Trophoblast cell (in vitro differentiated cells and primary cell): ENCODE data around the gene RAD51B.
A peak's percentile ranks its signal among the peaks of the same experiment; 100 is the strongest.

ENCODE experiments used
- DNase-seq, 2 donors: peaks; one replicate each; pipeline ENCODE4 v3.0.0-alpha.2; 2016
- H2AFZ ChIP-seq: 2 replicates; pipeline ENCODE4 v1.6.1; 2013; ENCODE audit warnings: low read length, moderate library complexity, mild to moderate bottlenecking; ENCODE audit not compliant: insufficient read depth, poor library complexity
- H2AK5ac ChIP-seq: 2 replicates; pipeline ENCODE4 v1.6.1; 2013; ENCODE audit warnings: mild to moderate bottlenecking, low read length
- H2BK120ac ChIP-seq: 2 replicates; pipeline ENCODE4 v1.6.1; 2013; ENCODE audit warnings: low read length, mild to moderate bottlenecking, moderate library complexity; ENCODE audit not compliant: insufficient read depth, poor library complexity
- H2BK12ac ChIP-seq: 2 replicates; pipeline ENCODE4 v1.6.1; 2013; ENCODE audit warnings: mild to moderate bottlenecking, low read length, moderate library complexity
- H2BK5ac ChIP-seq: 2 replicates; pipeline ENCODE4 v1.6.1; 2013; ENCODE audit warnings: low read length, low read depth, moderate library complexity, mild to moderate bottlenecking; ENCODE audit not compliant: poor library complexity
- H3K14ac ChIP-seq: 2 replicates; pipeline ENCODE4 v1.6.1; 2013; ENCODE audit warnings: mild to moderate bottlenecking, low read length
- H3K18ac ChIP-seq: 2 replicates; pipeline ENCODE4 v1.6.1; 2013; ENCODE audit warnings: mild to moderate bottlenecking, low read length
- H3K23ac ChIP-seq: 2 replicates; pipeline ENCODE4 v1.6.1; 2013; ENCODE audit warnings: low read length
- H3K27ac ChIP-seq: 2 replicates; pipeline ENCODE4 v1.5.1; 2013; ENCODE audit warnings: low read depth, mild to moderate bottlenecking, inconsistent platforms, low read length, moderate library complexity
- H3K27me3 ChIP-seq: 2 replicates; pipeline ENCODE4 v1.6.1; 2013; ENCODE audit warnings: inconsistent platforms, mild to moderate bottlenecking, low read length, moderate library complexity; ENCODE audit not compliant: insufficient read depth
- H3K36me3 ChIP-seq, 2 experiments: 1 replicate in 1 of 2; 2 replicates in 1 of 2; pipeline ENCODE4 v1.6.1; 2013; ENCODE audit warnings: low read length in 2 of 2, mild to moderate bottlenecking in 2 of 2, moderate library complexity in 1 of 2; ENCODE audit not compliant: insufficient read depth in 2 of 2, control insufficient read depth in 1 of 2
- H3K4ac ChIP-seq: 2 replicates; pipeline ENCODE4 v1.6.1; 2013; ENCODE audit warnings: low read depth, mild to moderate bottlenecking, low read length, moderate library complexity
- H3K4me1 ChIP-seq, 2 experiments: 1 replicate in 1 of 2; 2 replicates in 1 of 2; pipeline ENCODE4 v1.6.1; 2013; ENCODE audit warnings: low read length in 2 of 2, mild to moderate bottlenecking in 2 of 2, moderate library complexity in 1 of 2; ENCODE audit not compliant: insufficient read depth in 2 of 2, control insufficient read depth in 1 of 2
- H3K4me2 ChIP-seq: 2 replicates; pipeline ENCODE4 v1.6.1; 2013; ENCODE audit warnings: inconsistent platforms, mild to moderate bottlenecking, low read length, moderate library complexity
- H3K4me3 ChIP-seq: 2 replicates; pipeline ENCODE4 v1.5.1; 2013; ENCODE audit warnings: mild to moderate bottlenecking, low read depth, low read length, inconsistent platforms
- H3K79me1 ChIP-seq: one replicate; pipeline ENCODE4 v1.6.1; 2013; ENCODE audit warnings: low read length
- H3K79me2 ChIP-seq: 2 replicates; pipeline ENCODE4 v1.6.1; 2013; ENCODE audit warnings: low read length, mild to moderate bottlenecking; ENCODE audit not compliant: control insufficient read depth, insufficient read depth, poor library complexity
- H3K9ac ChIP-seq: 2 replicates; pipeline ENCODE4 v1.6.1; 2013; ENCODE audit warnings: mild to moderate bottlenecking, low read length
- H3K9me3 ChIP-seq: 2 replicates; pipeline ENCODE4 v1.6.1; 2013; ENCODE audit warnings: low read depth, mild to moderate bottlenecking, control low read depth, inconsistent platforms, low read length; ENCODE audit not compliant: insufficient read depth
- H4K12ac ChIP-seq: 2 replicates; pipeline ENCODE4 v1.6.1; 2013; ENCODE audit warnings: low read depth, mild to moderate bottlenecking, low read length, moderate library complexity
- H4K8ac ChIP-seq: 2 replicates; pipeline ENCODE4 v1.6.1; 2013; ENCODE audit warnings: low read depth, mild to moderate bottlenecking, low read length, moderate library complexity
- H4K91ac ChIP-seq: one replicate; pipeline ENCODE4 v1.6.1; 2013; ENCODE audit warnings: low read depth, mild to moderate bottlenecking, low read length, moderate library complexity
- WGBS: extraction: QIAGEN DNeasy Blood & Tissue Kit; methylation state at CpG from one replicate; pipeline ENCODE4 v1.1.7; 2013; ENCODE audit warnings: missing lambda C conversion rate; ENCODE audit not compliant: insufficient read length, insufficient coverage; ENCODE audit errors: extremely low coverage; 5-methylcytosine and 5-hydroxymethylcytosine counted together

The RAD51B gene

DNA sequence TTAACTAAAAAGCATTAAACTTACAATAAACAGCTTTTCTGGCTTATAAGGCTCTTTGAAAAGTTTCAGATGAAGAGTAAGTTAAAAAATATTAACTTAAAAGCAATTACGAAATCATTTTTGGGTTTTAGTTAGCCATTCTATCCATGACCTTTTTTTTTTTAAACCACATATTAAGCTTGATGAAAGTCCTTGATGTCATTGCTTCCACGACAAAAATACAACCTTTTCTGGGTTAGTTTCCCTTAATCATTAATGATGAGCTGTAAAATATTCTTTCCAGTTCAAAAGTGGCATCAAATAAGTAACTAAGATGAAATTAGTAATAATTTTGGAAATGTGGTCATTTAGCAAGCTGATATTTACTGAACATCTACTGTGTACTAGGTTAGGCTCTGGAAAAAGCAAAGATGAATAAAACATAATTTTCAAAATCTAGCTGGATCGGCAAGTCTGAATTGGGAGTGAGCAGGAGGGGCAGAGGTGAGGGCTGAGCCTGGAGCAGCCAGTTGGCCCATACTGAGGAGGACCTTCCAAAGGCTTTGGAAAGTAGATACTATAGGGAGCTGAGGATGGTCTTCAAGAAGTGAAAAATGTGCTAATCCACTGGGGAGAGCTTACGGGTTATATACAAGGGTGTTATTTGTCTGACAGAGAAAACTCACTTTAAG, 628.1 kb downstream of the RAD51B start:
- H3K4me3 ChIP-seq, result no peak overlapping the region
- no peak overlapping the region for H3K4me2 ChIP-seq
- H3K14ac ChIP-seq, result no peak overlapping the region
- H3K36me3 ChIP-seq, result no peaks in the 10 kb centered on the region
- peak overlapping the region; percentile 23 for H2BK12ac ChIP-seq
- no peak overlapping the region for H3K23ac ChIP-seq
- DNase-seq, result no peak
- no peak overlapping the region for H2AK5ac ChIP-seq
- no peak overlapping the region for H4K8ac ChIP-seq
- H4K12ac ChIP-seq, result no peak overlapping the region
- no peak overlapping the region for H2BK120ac ChIP-seq
- H3K9me3 ChIP-seq, result no peaks in the 10 kb centered on the region
- no peak overlapping the region for H2BK5ac ChIP-seq
- H3K4ac ChIP-seq, result no peak overlapping the region
- H3K9ac ChIP-seq, result no peak overlapping the region
- peaks cover 8% of the 10 kb centered on the region for H3K79me1 ChIP-seq
- no CpG with 5 or more reads among the region's 4 CpGs for WGBS
- no peak overlapping the region for H4K91ac ChIP-seq
- no peak overlapping the region for H2AFZ ChIP-seq
- H3K79me2 ChIP-seq, result no peaks in the 10 kb centered on the region
- no peaks in the 10 kb centered on the region for H3K4me1 ChIP-seq
- no peak overlapping the region for H3K18ac ChIP-seq
- H3K27ac ChIP-seq, result no peak overlapping the region
- H3K27me3 ChIP-seq, result no peaks in the 10 kb centered on the region

DNA sequence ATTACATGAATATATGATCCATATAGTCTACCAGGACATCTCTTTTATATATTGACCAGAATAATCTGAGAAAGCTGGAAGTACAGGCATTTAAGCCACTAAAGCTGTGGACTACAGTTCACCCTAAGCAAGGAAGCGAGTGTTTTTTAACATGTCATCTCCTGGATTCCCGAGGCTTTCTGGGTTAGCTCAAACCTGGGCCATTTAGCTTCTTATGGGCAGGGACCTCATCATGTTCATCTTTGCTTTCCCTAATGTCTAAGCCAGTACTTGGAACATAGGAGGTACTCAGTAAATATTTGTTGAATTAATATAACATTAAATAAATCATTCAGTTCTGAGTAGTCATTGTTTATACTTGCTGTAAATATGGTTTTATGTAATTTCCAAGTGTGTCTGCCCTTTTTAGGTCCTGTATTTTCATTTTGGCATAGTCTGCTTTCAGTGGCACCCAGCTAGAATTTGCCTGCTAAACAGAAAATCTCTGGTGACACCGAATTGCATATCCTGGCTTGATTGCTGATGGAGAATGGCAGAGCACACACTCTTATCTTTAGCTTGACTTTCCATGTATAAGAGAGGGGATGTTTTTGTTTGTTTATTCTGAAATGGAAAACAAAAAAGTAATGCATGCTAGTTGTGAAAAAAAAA, 628.8 kb downstream of the RAD51B start:
- Histone ChIP-seq H3K27ac (no peak overlapping the region), H2AFZ (no peak overlapping the region), H3K4me2 (no peak overlapping the region), H3K4me3 (no peak overlapping the region), H3K4me1 (no peaks in the 10 kb centered on the region), H2BK120ac (no peak overlapping the region), H3K4ac (no peak overlapping the region), H3K9me3 (no peaks in the 10 kb centered on the region), H3K23ac (no peak overlapping the region), H3K79me2 (no peaks in the 10 kb centered on the region), H4K12ac (no peak overlapping the region), H2BK12ac (no peak overlapping the region), H3K9ac (no peak overlapping the region), H4K8ac (no peak overlapping the region), H2BK5ac (no peak overlapping the region), H3K14ac (no peak overlapping the region), H4K91ac (peak overlapping the region; percentile 41), H3K79me1 (peaks cover 8% of the 10 kb centered on the region), H2AK5ac (no peak overlapping the region), H3K27me3 (no peaks in the 10 kb centered on the region), H3K18ac (no peak overlapping the region), H3K36me3 (no peaks in the 10 kb centered on the region)
- no CpG with 5 or more reads among the region's 3 CpGs for WGBS
- no peak for DNase-seq

DNA sequence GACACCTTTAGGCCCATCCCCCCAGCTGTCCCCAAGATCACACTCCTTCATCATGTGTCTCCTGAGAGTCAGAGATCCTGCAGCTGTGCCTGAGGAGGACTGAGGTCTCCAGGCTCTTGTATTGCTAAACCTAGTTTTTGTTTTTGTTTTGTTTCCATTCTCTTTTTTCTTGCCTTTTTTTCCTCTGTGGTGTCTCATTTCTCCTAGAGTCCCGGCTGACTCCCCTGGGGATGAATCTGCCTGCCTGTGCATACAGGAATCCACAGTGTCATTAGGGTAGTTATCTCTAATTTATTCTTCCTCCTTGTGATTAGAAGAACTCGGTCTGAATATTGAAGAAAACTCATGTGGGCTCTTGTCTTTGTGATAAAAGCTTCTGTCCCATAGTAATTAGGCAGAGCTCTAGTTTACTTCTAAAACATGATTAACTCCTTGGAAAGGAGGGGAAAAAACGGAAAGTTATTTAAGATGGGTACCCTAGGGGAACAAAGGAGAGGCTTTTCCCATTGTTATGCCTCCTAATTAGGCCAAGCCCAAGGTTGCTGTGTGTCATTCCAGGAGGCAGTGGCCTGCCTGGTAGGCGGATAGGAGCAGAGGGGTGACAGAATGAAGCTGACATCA, 630.1 kb downstream of the RAD51B start:
- Histone ChIP-seq H4K91ac (peak overlapping the region; percentile 47), H2BK120ac (peak overlapping the region; percentile 25), H3K18ac (peak overlapping the region; percentile 23), H3K9ac (no peak overlapping the region), H3K4ac (no peak overlapping the region), H3K14ac (peak overlapping the region; percentile 40), H3K9me3 (no peaks in the 10 kb centered on the region), H3K79me1 (peaks cover 10% of the 10 kb centered on the region), H2BK5ac (no peak overlapping the region), H3K4me2 (no peak overlapping the region), H4K8ac (no peak overlapping the region), H3K27ac (no peak overlapping the region), H2AFZ (no peak overlapping the region), H3K36me3 (no peaks in the 10 kb centered on the region), H3K4me1 (no peaks in the 10 kb centered on the region), H3K27me3 (no peaks in the 10 kb centered on the region), H2BK12ac (no peak overlapping the region), H4K12ac (no peak overlapping the region), H3K4me3 (no peak overlapping the region), H3K79me2 (no peaks in the 10 kb centered on the region), H2AK5ac (peak overlapping the region; percentile 53), H3K23ac (no peak overlapping the region)
- DNase-seq, result peak; percentile 1 to 39
- WGBS, result no CpG with 5 or more reads among the region's 4 CpGs

DNA sequence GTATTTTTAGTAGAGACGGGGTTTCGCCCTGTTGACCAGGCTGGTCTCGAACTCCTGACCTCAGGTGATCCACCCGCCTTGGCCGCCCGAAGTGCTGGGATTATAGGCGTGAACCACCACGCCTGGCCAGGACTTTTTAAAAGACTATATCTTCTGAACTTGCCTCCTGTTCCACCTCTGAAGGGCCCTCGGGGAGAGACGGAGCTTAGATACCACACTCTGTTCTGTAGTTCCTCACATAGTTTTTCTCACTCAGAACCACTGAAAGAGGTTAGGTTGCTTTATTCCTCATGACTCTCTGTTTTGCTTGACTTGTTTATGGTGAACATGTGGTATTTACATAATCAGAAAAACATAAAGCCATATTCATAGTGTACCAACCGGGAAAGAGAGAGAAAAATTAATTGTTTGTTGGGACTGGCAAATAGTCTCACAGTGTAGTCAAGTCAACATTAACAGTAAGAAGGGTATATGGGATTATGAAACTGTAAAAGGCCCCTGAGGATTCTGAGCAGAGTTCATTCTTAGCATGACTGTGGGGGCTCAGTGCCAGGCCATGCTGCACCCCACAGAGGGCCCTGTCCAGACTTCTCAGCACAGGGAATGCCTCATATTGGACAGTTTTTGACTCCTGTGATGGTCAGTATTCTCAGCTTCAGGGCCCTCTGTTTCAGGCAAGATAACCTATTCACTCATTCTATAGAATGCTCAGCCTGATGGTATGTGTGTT, 631.0 kb downstream of the RAD51B start:
- H3K79me1 ChIP-seq, result peaks cover 10% of the 10 kb centered on the region
- peak overlapping the region; percentile 61 for H4K91ac ChIP-seq
- H3K9ac ChIP-seq, result no peak overlapping the region
- no peaks in the 10 kb centered on the region for H3K79me2 ChIP-seq
- no peak overlapping the region for H2BK5ac ChIP-seq
- no peak overlapping the region for H2AK5ac ChIP-seq
- H3K27ac ChIP-seq, result peak overlapping the region; percentile 23
- no peak overlapping the region for H3K4me2 ChIP-seq
- H4K8ac ChIP-seq, result no peak overlapping the region
- H3K14ac ChIP-seq, result no peak overlapping the region
- H3K27me3 ChIP-seq, result no peaks in the 10 kb centered on the region
- peak overlapping the region; percentile 13 for H2BK120ac ChIP-seq
- no CpG with 5 or more reads among the region's 11 CpGs for WGBS
- no peaks in the 10 kb centered on the region for H3K9me3 ChIP-seq
- H3K18ac ChIP-seq, result no peak overlapping the region
- no peak overlapping the region for H3K23ac ChIP-seq
- no peak overlapping the region for H4K12ac ChIP-seq
- no peak overlapping the region for H3K4ac ChIP-seq
- peak overlapping the region; percentile 79 for H2BK12ac ChIP-seq
- no peak overlapping the region for H3K4me3 ChIP-seq
- H3K4me1 ChIP-seq, result no peaks in the 10 kb centered on the region
- no peaks in the 10 kb centered on the region for H3K36me3 ChIP-seq
- H2AFZ ChIP-seq, result no peak overlapping the region
- DNase-seq, result peak; percentile 63 to 72
